ENCODE measurements around the gene HOXB9.

HOXB9 gene

DNA sequence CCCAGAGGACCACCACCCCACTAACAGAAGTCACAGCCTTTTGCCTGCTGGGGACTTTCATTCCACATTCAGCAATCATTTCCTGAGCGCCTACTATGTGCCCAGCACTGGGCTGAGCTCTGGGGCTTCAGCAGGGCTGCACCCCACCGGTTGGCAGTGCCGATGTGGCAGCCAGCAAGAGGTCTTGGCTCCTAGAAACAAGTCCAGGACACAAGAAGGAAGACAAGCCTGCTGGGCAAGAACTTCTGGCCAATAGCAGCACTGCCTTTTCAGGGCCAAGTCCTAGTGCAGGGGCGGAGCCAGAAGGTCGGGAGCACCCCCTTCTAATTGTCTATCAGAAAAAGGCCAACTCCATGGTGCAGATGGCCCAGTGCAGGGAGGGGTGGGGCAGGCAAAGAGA, 13.0 kb upstream of the HOXB9 start:
- no peak for DNase-seq (ENCODE audit: low spot score)

DNA sequence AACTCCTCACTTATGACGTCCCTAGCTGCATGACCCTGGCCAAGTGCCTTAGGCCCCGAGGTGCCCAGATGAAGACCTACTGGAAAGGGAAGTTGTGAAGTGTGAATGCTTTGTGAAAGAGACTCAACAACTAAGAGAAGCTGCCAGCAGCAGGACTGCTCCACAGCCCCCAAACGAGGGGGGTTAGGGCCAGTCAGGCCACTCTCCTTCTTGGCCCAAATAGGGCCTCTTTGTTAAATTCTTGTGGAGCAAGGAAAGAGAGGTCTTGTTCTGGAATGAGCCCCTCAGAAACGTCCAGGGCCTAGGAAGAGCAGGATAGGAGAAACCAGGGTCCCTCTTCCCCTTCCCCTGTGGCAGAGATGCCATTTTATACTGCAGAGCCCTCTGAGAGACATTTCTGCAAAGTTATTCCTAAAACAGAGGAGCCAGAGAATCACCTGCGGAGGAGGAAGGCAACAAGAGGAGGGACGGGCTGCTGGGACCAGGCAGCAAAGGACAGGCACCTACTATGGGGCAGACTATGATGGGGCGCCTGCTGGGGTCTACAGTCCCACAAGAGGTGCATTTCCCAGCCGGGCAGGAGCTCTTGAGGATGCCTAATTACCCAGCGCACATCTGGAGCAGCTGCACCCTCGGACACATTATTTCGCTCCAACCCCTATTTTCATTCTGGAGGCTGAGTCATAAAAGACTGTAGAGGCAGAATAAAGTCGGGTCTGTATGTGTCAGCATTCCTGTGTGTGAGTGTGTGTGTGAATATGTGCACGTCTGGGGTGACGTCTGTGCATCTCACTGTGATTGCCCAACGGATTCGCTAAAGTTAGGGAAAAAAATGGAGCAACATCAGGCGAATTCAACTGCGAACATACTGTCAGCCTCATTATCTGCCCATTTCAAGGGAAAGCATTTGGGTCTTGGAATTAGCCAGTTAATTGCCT, 11.4 kb upstream of the HOXB9 start:
- peak; percentile 87 for DNase-seq (ENCODE audit: low spot score)

DNA sequence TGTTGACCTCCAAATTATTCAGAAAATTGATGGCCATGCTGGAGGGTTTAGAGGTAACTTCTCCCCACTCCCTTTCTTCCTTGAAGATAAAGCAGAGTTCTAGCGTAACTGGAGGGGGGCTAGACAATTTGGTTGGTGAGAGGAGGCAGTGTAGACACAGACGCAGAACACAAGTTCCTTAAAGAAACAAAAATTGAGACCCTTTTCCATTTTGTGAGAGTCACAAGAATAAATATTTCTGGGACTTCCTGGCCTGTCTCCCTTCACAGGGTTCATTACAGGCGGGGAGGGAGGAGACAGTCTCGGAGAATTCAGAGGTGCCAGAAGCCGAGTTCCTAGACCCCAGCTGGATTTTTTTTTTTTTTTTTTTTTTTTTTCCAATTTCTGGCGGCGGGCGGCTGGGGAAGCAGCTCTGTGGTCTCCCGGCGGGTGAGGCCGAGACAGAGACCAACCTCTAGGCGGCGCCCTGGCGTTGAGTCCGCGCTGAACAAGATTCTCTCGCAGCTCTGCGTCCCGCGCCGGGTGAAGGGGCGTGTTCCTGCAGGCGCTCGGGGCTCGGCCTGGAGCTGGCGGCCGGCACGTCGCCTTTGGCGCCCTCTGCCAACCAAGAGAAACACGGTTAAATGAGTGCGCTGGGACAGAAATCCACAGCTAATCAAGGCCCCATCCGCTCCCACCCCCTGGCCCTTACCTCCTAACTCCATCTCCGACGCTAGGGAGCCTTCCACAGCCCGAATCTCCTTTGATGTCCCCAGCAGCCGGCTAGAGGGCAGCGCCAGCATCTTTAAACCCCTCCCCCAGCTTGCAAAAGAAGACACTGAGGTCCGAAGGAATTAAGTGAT, 10.2 kb upstream of the HOXB9 start:
- DNase-seq (ENCODE audit: low spot score), result peak; percentile 77

DNA sequence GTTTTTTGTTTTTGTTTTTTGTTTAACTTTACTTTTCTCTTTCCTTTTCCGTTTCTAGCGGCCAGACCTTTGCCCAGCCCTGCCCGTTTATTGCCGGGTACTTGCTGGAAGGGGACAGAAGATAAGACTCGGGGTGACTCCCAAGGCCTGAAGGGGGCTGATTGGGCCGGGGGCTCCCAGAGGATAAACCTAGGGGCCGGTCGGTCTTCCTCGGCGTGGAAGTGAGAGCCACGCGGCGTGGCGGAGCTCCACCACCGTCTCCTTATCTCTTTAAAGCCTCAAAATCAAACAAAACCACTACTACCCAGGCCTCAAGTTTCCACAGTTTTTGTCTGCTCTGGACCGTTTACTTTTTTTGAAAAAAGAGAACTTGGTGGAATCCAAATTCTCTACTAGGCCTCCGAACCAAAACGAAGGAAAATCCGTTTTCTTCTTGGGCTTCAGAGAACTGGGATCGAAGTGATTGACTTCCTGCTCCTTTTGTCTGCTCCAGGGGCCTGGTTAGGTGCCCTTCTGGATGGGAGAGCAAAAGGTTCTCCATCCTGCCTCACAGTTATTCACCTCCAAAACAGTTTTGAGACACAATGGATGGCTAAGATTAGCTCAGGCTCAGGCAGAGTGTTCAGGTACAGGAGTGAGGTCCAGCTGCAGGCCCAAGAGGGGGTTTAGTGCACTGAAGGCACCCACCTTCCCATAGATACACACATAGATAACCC, 8.5 kb upstream of the HOXB9 start:
- DNase-seq (ENCODE audit: low spot score), result no peak

DNA sequence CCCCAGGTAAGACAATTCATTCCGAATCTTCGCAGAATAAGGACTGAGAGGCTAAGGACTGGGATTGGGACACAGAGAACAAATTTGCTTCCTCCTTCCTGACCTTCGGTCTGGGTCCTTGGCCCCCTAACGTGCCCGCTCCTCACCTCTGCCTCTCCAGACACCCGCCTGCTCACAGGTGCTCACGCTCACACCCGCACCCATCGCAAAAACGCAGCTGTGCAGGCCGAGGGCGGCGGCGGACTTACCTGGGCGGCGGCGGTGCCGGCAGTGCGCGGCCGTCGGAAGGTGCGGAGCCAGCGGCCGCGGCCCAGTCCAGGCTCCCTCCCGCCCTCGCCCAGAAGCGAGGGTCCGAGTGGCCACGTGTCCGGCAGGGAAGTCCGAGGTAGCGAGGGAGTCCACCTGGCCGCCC, 7.1 kb upstream of the HOXB9 start:
- no peak for DNase-seq (ENCODE audit: low spot score)

DNA sequence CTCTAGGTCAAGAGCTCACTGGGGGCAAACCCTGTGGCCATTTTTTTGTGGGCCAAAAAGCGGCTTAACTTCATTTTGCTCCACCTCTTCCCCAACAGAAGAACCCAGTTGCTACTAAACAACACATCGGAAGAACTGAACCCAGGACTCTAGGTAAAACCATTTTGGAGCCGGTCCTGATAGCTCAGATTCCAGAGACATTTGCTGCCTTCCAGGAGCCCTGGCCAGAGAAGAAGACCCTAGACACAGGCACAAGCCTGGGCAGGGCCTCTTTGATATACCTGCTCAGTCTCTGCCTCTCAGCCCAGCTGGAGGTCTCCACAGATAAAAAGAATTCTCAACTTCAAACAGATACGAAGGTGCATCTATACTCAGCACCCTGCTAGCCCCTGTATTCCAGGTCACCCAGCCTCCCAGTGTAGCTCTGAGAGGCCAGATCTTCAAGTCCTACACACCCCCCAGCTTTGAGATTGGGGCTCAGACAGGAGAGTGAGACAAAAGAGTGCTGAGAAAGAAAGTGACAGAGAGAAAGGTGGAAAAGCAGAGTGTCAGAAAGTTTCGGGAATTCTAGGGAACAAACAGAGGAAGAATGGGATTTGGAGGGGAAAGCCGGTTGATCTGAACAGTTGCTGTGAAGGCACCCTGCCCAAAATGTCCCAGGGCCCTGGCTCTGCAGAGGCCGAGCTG, 6.6 kb upstream of the HOXB9 start:
- DNase-seq (ENCODE audit: low spot score), result no peak

DNA sequence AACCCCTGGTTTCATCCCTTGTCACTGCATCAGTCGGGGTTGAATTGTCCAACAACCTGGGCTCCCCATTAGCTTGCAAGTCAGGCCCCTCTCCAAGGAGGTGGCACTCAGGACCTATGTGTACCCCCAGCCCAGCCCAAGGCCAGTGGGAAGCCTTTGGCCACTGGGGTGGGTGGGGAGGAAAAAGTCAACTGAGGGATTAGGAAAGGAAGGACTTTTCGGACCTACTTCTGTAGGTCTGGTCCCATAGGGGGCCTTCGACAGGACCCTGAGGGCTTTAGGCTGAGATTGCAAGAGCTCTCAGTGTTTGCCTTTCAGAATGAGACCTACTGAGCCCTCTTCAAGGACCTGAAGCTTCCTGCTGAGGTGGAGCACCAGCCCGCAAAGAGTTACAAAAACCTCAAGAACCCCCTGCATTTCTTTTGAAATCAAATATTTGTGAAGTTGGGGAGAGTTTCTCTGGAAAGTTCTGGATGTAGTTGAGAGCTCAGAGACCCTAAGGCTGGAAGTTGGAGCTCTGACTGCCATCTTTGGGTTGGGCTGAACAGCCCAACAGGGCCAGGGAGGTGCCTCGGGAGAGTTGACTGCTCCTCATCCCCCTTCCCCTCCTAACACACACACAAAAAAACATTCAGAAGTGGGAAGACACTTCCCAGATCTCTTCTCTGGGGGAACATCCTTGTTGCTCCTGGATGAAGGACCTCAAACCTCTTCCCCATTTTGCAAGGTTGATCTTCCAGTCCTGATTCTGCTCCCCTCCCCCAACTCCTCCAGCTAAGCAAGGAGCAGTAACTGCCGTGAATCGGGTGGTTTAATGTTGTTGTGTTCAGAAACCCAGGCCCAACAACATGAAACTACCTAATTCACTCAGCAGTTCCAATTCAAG, 5.8 kb upstream of the HOXB9 start:
- no peak for DNase-seq (ENCODE audit: low spot score)

DNA sequence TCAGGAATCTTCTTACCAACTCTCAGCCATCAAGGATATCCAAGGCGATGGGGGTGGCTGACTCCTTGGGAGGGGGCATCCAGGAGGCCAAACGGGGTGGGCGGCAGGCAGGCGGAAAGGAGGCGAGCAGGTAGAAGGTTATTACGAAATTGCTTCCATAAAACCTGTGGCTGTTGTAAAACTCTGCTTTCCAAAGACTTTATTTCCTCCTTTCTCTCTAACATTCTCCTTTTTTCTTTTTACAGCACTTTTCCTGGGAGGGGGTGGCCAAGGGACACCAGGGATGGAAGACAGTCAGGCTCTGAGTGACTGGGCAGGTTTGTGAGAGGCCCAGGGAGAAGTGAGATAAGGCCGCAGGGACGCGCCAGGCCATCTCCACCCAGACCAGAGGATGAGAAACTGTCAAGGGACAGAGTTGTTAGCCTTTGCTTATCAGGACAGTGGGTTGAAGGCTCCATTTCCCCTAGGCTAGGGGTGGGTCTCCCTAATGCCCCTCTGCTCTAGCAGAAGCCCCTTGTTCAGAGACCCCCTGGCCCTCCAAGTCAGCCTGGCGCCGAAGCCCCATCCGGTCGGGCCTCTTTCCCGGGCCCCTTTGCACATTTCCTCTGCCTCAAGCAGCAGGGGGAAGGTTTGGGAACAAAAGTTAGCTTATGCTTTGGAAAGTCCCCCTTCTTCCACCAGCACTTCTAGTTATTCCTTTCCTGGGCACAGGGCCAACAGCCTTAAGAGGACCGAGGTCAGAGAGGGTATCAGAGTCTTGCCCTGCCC, 5.0 kb upstream of the HOXB9 start:
- no peak for DNase-seq (ENCODE audit: low spot score)

DNA sequence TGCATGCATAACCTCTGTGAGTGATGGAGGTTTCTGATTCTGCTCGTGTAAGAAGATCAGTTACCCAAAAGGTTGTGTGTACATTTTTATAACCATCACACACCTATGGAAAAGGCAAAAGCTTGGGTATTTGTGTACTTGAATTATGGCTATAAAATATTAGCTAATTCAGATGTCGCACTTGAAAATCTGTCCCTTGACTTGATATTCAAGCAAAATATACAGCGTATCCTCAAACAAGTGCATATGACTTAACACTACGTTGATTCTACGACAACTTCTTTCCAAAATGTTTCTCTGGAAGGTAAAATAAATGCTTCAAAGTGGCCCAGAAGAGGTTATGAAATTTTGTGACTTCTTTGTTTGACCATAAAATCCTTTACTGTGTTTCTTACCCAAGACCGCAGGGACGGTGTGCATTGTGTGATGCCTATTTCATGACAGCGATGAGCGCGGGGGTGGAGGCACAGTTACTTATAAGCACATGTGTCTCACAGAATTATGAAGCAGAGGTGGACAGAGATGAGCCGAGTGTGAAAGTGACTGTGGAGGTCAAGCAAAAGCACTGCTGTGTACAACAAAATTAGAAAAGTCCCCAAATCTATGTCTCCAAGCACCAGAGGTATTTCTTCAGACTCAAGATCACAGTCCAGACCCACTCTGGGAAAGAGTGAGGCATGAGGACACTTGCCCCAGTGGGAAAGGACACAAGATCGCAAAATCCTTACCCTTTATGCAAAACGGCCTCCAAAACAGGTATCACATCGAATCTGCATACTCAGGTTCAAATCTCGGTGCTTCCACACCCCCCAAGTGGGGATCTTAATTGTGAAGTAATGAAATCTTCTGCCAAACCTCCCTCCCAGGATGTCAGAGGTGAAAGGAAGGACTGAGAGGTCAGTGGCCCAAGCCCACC, 4.1 kb upstream of the HOXB9 start:
- DNase-seq (ENCODE audit: low spot score), result no peak

DNA sequence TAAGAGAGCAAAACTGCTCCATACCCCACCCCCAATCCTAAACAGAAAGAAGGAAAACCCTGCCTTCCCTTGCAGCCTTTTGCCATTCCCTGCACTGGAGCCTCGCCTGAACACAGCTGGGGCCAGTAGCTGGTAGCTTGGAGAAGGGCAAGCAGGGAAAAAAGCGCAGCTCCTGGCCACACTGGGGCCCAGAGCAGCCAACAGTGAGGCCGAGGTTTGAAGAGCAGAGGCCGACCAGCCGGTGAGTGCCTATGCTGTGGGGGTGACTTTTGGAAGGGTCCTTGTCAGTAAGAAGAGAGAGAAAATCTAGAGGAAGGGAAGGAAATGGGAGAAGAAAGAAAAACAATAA, 3.2 kb upstream of the HOXB9 start:
- DNase-seq (ENCODE audit: low spot score), result no peak

DNA sequence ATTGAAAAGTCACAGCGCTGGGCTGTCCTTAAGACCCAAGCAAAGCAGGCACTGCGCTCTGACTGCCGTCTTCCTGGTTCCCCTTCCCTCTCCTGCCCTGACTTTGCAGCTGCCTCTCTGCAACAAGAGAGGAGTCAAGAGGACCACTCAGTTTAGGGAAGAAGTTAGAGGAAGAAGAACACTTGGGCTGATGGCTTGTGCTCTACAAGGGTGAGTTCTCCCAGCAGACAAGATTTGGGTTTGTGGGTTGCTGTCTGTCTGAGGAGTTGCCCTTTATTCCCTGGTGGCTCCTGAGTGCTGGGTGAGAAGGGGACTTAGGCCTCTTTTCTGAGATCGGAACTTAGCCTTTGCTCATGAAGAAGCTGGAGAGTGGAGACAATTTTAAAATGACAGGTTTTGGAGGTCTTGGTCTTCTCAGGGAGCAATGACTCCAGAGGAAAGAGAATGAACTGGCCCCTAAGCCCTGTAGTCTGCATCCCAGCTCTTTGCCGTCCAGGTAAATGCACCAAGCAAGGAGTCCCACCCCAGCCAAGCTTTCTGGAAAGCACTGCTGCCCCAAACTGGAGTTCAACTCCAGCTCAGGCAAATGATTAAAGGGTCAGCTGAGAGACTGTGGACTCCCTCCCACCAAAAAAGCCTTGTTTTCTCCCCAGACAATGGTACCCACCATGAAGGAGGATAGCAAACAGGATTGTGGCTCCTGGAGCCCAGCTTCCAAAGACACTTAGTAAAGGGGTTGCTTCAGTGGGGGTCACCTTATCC, 2.7 kb upstream of the HOXB9 start:
- DNase-seq (ENCODE audit: low spot score), result no peak

DNA sequence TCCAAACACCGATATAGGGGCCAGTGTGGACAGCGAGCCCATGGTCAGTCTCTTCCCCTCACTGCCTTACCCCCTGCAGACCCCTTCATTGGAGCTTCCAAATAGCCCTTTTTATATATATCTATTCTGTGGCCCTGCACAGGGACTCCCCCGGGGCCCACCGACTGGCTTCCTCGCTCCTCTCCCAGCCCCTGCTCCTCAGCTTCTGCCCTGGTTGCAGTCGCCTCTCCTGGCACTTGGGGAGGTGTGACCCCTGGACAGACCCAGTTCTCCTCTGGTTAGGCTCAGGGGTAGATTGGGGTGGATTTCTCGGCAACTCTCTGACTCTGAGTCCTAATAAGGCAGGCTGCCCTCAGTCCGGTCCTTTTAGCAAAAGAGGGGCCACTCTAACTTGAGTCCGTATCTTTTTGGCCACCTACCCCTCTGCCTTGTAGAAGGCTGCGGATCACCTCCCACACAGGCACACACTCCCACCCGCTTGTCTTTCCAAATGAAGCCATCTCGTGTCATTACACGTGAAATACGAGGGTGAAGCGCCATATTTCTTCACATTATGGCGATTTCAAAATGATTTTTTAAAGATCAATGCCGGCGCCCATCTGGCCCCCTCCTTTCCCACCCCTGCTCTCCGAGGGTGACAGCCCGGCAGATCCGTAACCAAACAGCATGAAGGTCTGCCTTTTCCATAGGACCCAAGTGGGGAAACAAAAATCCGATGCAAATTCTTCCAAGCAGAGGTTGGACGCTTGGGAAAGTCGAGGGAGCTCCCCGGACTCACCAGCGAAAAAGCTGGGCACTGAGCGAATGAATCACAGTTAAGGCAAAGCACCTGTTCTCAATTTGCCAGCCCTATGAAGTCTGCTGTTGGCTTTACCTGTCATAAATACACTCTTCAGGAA, 1.7 kb upstream of the HOXB9 start:
- DNase-seq (ENCODE audit: low spot score), result no peak

DNA sequence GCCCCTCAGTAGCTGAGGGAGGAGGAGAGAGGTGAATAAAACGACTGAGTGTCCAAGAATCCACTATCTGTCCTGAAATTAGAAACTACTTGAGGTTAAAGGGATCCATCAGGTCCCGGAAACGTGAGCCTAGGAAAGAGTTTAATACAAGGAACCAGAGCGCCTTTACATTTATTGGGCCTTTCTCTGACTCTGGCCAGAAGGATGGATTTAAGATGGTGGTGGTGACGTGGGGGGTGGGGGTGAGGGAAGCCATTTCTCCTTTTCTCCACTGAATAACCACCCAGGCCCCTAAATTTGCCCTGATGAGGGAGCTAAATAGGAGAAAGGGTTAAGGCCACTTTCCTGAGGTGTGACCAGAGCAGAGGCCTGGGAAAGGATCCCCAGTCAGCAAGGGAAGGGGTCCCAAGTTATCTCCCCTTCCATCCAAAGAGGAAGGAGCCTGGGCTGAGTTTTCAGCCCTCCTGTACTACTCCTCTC, 1.0 kb upstream of the HOXB9 start:
- DNase-seq (ENCODE audit: low spot score), result no peak

DNA sequence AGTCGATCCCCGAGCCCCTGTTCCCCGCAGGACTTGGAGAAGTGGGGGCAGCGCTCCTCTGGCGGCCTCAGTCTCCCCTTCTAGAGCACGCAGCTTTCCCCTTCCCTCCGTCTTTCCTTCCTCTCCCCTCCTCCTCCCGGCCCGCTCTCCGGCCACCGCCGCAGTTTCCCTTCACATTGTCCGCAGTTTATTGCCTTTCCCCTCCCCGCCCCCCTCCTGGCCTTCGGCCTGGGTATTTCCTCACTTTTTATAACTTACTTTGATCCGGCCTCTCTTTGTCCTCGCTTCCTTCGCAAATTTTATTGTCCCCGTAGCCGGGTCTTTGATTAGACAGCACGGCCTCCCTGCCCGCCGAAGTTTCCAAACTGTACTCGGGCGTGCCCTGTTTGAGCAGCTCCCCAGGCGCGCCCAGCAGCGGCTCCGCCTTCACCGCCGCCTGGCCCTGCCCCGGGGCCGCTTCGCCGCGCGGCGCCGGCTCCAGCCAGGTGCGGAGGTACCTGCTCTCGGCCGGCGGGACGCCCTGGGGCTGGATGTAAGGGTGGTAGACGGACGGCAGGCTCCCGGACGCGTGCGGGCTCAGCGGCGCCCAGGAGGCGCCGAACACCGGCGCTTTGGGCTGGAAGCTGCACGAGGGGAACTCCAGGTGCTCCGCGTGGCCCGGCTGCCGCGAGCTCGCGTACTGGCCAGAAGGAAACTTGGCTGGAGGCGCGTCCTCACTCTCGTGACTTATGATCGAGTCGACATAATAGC, 488 bp downstream of the HOXB9 start:
- DNase-seq (ENCODE audit: low spot score), result peak; percentile 66

DNA sequence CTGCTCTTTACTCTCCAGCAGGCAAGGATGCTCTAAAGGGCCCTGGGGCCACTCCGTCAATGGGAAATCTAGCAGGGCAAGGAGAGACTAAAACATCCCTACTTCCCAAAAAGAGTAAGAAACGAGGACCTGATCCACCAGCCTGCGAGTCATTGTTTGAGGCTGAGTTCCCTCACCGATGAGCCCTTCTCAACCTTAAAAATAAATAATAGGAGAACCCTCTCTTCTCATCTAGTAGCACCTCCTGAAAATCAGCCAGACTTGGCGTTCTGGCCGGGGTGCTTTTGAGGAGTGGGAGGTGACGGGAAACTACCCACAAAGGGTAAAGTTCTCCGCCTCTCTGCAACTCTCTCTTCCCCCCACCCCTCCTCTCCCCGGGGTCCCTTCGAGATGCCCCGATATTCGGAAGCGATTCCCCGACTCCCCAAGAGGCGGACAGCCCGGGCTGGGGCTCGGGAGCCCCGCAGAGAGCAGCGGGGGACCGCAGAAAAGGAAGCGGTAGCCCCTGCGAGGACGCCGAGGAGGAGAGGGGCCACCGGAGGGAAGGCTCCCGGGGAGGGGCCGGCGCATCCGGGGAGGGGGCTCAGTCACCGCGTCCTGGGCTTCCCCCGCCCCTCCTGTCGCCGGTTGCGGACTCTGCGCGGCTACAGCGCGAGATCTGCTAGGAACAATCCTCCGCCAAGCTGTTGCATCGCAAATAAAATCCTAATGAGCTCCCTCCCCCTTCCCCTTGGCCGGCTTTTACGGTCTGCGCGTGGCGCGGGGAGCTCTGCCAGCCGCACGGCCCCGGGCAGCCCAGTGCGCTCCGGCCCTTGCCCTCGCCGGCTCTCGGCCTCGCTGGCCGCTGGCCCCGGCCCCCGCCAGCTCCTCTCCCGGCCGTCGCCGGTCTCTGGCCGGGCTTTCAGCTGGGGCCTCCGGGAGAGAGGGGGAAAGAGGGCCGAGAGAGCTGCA, 1.3 kb downstream of the HOXB9 start:
- peak; percentile 64 for DNase-seq (ENCODE audit: low spot score)
